Thyroid gland (tissue), 4 donors: ENCODE data around the gene SLC38A3. TPM values are rescaled to one million over a fixed set of nuclear protein-coding genes. Genes with fewer than 3 reads are reported as not detected.

Experiments used
- DNase-seq, 2 donors: peaks; one replicate each; pipeline ENCODE4 v3.0.0-alpha.2; 2019
- H3K27ac ChIP-seq, 3 donors: fragments of 200-600 bp; sonication (generic); 1 replicate in 2 of 3; 2 replicates in 1 of 3; pipeline ENCODE4 v1.5.1; 2016 to 2019; ENCODE audit warnings: mild to moderate bottlenecking in 1 of 3, moderate library complexity in 1 of 3
- H3K27me3 ChIP-seq: fragments of 200-600 bp; sonication (generic); one replicate; pipeline ENCODE4 v1.5.1; 2019
- H3K36me3 ChIP-seq, 2 donors: fragments of 200-600 bp; sonication (generic); one replicate each; pipeline ENCODE4 v1.5.1; 2016 to 2019
- H3K4me1 ChIP-seq, 2 donors: fragments of 200-600 bp; sonication (generic); one replicate each; pipeline ENCODE4 v1.5.1; 2017 to 2019
- H3K4me3 ChIP-seq, 3 donors: fragments of 200-600 bp; sonication (generic); replicated peaks in 1 of 3; 1 replicate in 2 of 3; 2 replicates in 1 of 3; pipeline ENCODE4 v1.5.1; 2016; ENCODE audit warnings: mild to moderate bottlenecking in 1 of 3
- H3K9me3 ChIP-seq: fragments of 200-600 bp; sonication (generic); one replicate; pipeline ENCODE4 v1.5.1; 2017
- CTCF ChIP-seq, 6 experiments: fragments of 200-600 bp in 3 of 6; fragments of 450-650 bp in 3 of 6; sonication (generic) in 3 of 6; IDR thresholded peaks; one replicate each; pipeline ENCODE4 v1.5.1; 2016 to 2019; ENCODE audit warnings: antibody characterized with exemption in 6 of 6, mild to moderate bottlenecking in 2 of 6, inconsistent platforms in 1 of 6, moderate library complexity in 1 of 6
- POLR2A ChIP-seq, 2 donors: fragments of 450-650 bp; IDR thresholded peaks; one replicate each; pipeline ENCODE4 v1.6.1; 2017; ENCODE audit warnings: antibody characterized with exemption in 2 of 2, mild to moderate bottlenecking in 2 of 2, moderate library complexity in 1 of 2
- WGBS, 2 donors: methylation state at CpG; one replicate each; pipeline ENCODE4 v1.1.5; 2017; 5-methylcytosine and 5-hydroxymethylcytosine counted together
- intact Hi-C: fragments of 100-400 bp; cut with DNase I; formaldehyde crosslinking; loops from one replicate; pipeline ENCODE4 v1.15.1; 2023
- total RNA-seq, 4 donors: library from RNA; depleted of rRNA; stranded (reverse); fragments of >200 nt; gene quantifications; one replicate each; pipeline ENCODE4 v1.2.3, GENCODE V29; 2016

SLC38A3 gene
- total RNA-seq, 4 donors from 2014 or later: 1.1 to 5.0 (median 3.6) TPM

GRCh38 chr3:50249457-50249856 is 44.4 kb downstream of the SLC38A3 start:
- Histone ChIP-seq H3K27ac (peak overlapping the region in 2 of 3 donors; percentile 58 to 86), H3K27me3 (no peaks in the 10 kb centered on the region), H3K4me3 (no peak overlapping the region), H3K4me1 (peaks cover 38 to 74% of the 10 kb centered on the region in 2 donors), H3K36me3 (peaks cover 12 to 15% of the 10 kb centered on the region in 2 donors), H3K9me3 (no peaks in the 10 kb centered on the region)
- 85 to 89% methylated on average over 4 to 5 of the region's 5 CpGs for WGBS, 2 donors
- no peak for TF ChIP-seq POLR2A (IDR thresholded peaks at IDR 0.05)
- no peak for TF ChIP-seq CTCF (IDR thresholded peaks at IDR 0.05)
- DNase-seq: no peak
- intact Hi-C loops: no loop called here

GRCh38 chr3:50250514-50250913 is 45.4 kb downstream of the SLC38A3 start:
- Histone ChIP-seq H3K27me3 (no peaks in the 10 kb centered on the region), H3K36me3 (peaks cover 15 to 16% of the 10 kb centered on the region in 2 donors), H3K9me3 (no peaks in the 10 kb centered on the region), H3K27ac (peak overlapping the region in 2 of 3 donors; percentile 58 to 86), H3K4me3 (no peak overlapping the region), H3K4me1 (peaks cover 35 to 76% of the 10 kb centered on the region in 2 donors)
- intact Hi-C loops: no loop called here
- no peak for TF ChIP-seq POLR2A (IDR thresholded peaks at IDR 0.05)
- TF ChIP-seq CTCF (IDR thresholded peaks at IDR 0.05): no peak
- 84 to 90% methylated on average over 4 of the region's 4 CpGs for WGBS, 2 donors
- DNase-seq: no peak

- 93% methylated on average over 8 of the region's 8 CpGs for WGBS, 2 donors
- DNase-seq: no peak
- Histone ChIP-seq H3K36me3 (peaks cover 17 to 18% of the 10 kb centered on the region in 2 donors), H3K9me3 (no peaks in the 10 kb centered on the region), H3K4me1 (peaks cover 29 to 70% of the 10 kb centered on the region in 2 donors), H3K27ac (peak overlapping the region in 1 of 3 donors; percentile 86), H3K27me3 (no peaks in the 10 kb centered on the region), H3K4me3 (no peak overlapping the region)
- TF ChIP-seq CTCF (IDR thresholded peaks at IDR 0.05) (no peak), POLR2A (IDR thresholded peaks at IDR 0.05) (no peak)
- intact Hi-C loops: no loop called here
Observed at GRCh38 chr3:50251220-50251619, 46.1 kb downstream of the SLC38A3 start.

- intact Hi-C loops: no loop called here
- WGBS, 2 donors: 71 to 74% methylated on average over 7 to 8 of the region's 8 CpGs
- Histone ChIP-seq H3K4me3 (no peak overlapping the region), H3K9me3 (no peaks in the 10 kb centered on the region), H3K36me3 (peaks cover 38 to 42% of the 10 kb centered on the region in 2 donors), H3K4me1 (peaks cover 17 to 40% of the 10 kb centered on the region in 2 donors), H3K27me3 (no peaks in the 10 kb centered on the region), H3K27ac (peak overlapping the region; percentile 62 to 89 (median 81))
- DNase-seq: peak; percentile 42 to 47
- TF ChIP-seq CTCF (IDR thresholded peaks at IDR 0.05): no peak
- TF ChIP-seq POLR2A (IDR thresholded peaks at IDR 0.05): peak in 1 of 2 donors; percentile 36
Observed at GRCh38 chr3:50254577-50255250, 49.6 kb downstream of the SLC38A3 start.

- no peaks in the 10 kb centered on the region for H3K9me3 ChIP-seq
- H3K27ac ChIP-seq: peak overlapping the region; percentile 30 to 89 (median 81)
- 78 to 92% methylated on average over 9 of the region's 9 CpGs for WGBS, 2 donors
- intact Hi-C loops: no loop called here
- no peak overlapping the region for H3K4me3 ChIP-seq
- no peaks in the 10 kb centered on the region for H3K27me3 ChIP-seq
- H3K4me1 ChIP-seq: peaks cover 15 to 37% of the 10 kb centered on the region in 2 donors
- peaks cover 38 to 42% of the 10 kb centered on the region in 2 donors for H3K36me3 ChIP-seq
- no peak for DNase-seq
- TF ChIP-seq POLR2A (IDR thresholded peaks at IDR 0.05) (no peak), CTCF (IDR thresholded peaks at IDR 0.05) (no peak)
Observed at GRCh38 chr3:50255251-50255615, 50.2 kb downstream of the SLC38A3 start.
